ENCODE results near the gene CA10. TPM values are rescaled to one million over a fixed set of nuclear protein-coding genes. Genes with fewer than 3 reads are reported as not detected.

The CA10 gene
- total and polyA plus RNA-seq, 11 donors = not detected

DNA sequence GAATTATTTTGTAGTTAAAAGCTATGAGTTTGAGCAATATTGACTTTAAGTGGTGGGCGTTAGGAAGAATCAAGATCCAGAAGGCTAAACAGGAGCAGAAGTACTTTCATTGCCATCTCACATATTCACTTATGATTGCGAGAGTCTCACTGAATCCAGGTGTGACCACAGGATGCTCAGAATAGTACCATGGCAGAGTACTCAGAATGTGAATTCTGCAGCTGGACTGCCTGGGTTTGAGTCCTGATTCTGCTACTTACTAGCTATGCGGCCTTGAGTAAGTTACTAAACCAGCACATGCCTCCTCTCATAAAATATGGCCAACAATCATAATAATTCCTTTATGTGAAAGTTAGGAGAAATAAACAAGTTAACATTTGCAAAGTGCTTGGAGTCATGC, 109.5 kb downstream of the CA10 start:
- Histone ChIP-seq H3K9me3 (peaks cover 0 to 5% (median 0%) of the 10 kb centered on the region in 12 donors), H3K36me3 (no peaks in the 10 kb centered on the region), H3K27me3 (no peaks in the 10 kb centered on the region), H3K4me1 (no peaks in the 10 kb centered on the region), H3K27ac (no peak overlapping the region), H3K4me3 (no peak overlapping the region)
- intact Hi-C loops (cut with DNase I) = no loop called here
- TF ChIP-seq POLR2A (IDR thresholded peaks at IDR 0.05) (no peak), CTCF (IDR thresholded peaks at IDR 0.05) (no peak)
- WGBS, 4 donors = 80 to 89% (median 88%) methylated on average over 3 of the region's 3 CpGs
- DNase-seq = no peak
- ATAC-seq = no peak

- H3K4me3 ChIP-seq = no peak overlapping the region
- TF ChIP-seq POLR2A (IDR thresholded peaks at IDR 0.05) (no peak), CTCF (IDR thresholded peaks at IDR 0.05) (no peak)
- H3K9me3 ChIP-seq = peaks cover 0 to 5% (median 0%) of the 10 kb centered on the region in 12 donors
- DNase-seq = no peak
- intact Hi-C loops (cut with DNase I) = no loop called here
- no peak for ATAC-seq
- no peak overlapping the region for H3K27ac ChIP-seq
- 43 to 62% (median 57%) methylated on average over 5 of the region's 5 CpGs for WGBS, 4 donors
- no peaks in the 10 kb centered on the region for H3K4me1 ChIP-seq
- H3K36me3 ChIP-seq = no peaks in the 10 kb centered on the region
- H3K27me3 ChIP-seq = no peaks in the 10 kb centered on the region
These were observed 110.2 kb downstream of the CA10 start for GRCh38 chr17:52048137-52048898.

DNA sequence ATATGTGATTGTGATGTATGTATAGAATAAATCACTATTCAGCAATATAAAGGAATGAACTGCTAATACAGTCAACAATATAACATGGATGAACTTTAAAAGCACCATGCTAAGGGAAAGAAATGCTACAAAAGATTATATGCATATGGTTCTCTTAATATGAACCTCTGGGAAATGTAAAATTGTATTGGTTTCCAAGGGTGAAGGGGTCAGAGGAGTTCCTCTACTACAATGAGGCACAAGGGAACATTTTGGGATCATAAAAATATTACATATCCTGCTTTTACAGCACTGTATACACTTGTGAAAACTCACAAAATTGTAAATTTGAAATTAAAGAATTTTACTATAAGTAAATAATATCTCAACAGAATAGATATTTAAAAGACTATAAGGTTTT, 111.4 kb downstream of the CA10 start:
- H3K27ac ChIP-seq = no peak overlapping the region
- ATAC-seq (no peak), DNase-seq (no peak)
- peaks cover 0 to 5% (median 0%) of the 10 kb centered on the region in 12 donors for H3K9me3 ChIP-seq
- intact Hi-C loops (cut with DNase I) = no loop called here
- H3K4me3 ChIP-seq = no peak overlapping the region
- no peaks in the 10 kb centered on the region for H3K27me3 ChIP-seq
- no peaks in the 10 kb centered on the region for H3K4me1 ChIP-seq
- TF ChIP-seq POLR2A (IDR thresholded peaks at IDR 0.05) = no peak
- no peak for TF ChIP-seq CTCF (IDR thresholded peaks at IDR 0.05)
- H3K36me3 ChIP-seq = no peaks in the 10 kb centered on the region

DNA sequence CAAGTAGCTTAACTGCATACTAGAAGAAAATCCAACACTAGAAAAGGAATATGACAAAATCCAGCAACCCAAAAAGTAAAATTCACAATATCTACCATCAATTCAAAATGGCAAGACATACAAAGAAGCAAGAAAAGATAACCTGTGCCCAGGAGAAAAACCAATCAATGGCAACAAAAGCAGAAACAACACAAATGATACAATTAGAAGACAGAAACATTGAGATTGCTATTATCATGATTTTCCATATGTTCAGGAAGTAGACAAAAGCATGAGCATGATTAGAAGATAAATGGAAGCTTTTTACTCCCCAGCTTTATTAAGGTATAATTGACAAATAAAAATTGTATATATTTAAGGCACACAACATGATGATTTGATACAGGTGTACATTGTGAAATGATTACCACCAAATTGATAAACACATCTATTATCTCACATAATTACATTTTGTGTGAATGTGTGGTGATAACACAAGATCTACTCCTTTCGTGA, 117.3 kb downstream of the CA10 start:
- ATAC-seq = no peak
- H3K27ac ChIP-seq = no peak overlapping the region
- no peaks in the 10 kb centered on the region for H3K36me3 ChIP-seq
- H3K27me3 ChIP-seq = no peaks in the 10 kb centered on the region
- intact Hi-C loops (cut with DNase I) = no loop called here
- WGBS, 4 donors = 74 to 93% (median 78%) methylated on average over 1 of the region's 1 CpG
- H3K4me3 ChIP-seq = no peak overlapping the region
- no peaks in the 10 kb centered on the region for H3K4me1 ChIP-seq
- DNase-seq = no peak
- H3K9me3 ChIP-seq = no peaks in the 10 kb centered on the region
- TF ChIP-seq POLR2A (IDR thresholded peaks at IDR 0.05) = no peak
- TF ChIP-seq CTCF (IDR thresholded peaks at IDR 0.05) = no peak

Data from heart left ventricle (tissue), 16 donors.